HL-60/S4 treated with phorbol 12-myristate 13-acetate at 8.2 ng/mL for 4 days and 3 days (cell line): ENCODE measurements around the gene CHRDL2.

Source experiments
- in situ Hi-C: fragments of 300-500 bp; cut with MboI; formaldehyde crosslinking; loops from 2 replicates; pipeline ENCODE4 v1.15.0; 2022; ENCODE audit warnings: low sequenced_read_pairs

Gene CHRDL2

GRCh38 chr11:74717221-74717969 is 13.8 kb downstream of the CHRDL2 start:
- in situ Hi-C loops = no loop called here

GRCh38 chr11:74714904-74715303 is 16.3 kb downstream of the CHRDL2 start:
- in situ Hi-C loops = no loop called here

- in situ Hi-C loops = no loop called here
Measured at GRCh38 chr11:74713686-74714085, 17.5 kb downstream of the CHRDL2 start.

GRCh38 chr11:74710281-74710938 is 20.8 kb downstream of the CHRDL2 start:
- in situ Hi-C loops = no loop called here

- in situ Hi-C loops = no loop called here
Measured at GRCh38 chr11:74709175-74709574, 22.1 kb downstream of the CHRDL2 start.

- in situ Hi-C loops = no loop called here
Measured at GRCh38 chr11:74707602-74708510, 23.4 kb downstream of the CHRDL2 start.

GRCh38 chr11:74707182-74707581 is 24.0 kb downstream of the CHRDL2 start:
- in situ Hi-C loops = no loop called here

GRCh38 chr11:74703211-74703610 is 28.0 kb downstream of the CHRDL2 start:
- in situ Hi-C loops = no loop called here

GRCh38 chr11:74702383-74703007 is 28.7 kb downstream of the CHRDL2 start:
- in situ Hi-C loops = no loop called here

GRCh38 chr11:74701351-74701750 is 29.9 kb downstream of the CHRDL2 start:
- in situ Hi-C loops = no loop called here

- in situ Hi-C loops = no loop called here
Measured at GRCh38 chr11:74699615-74700396, 31.4 kb downstream of the CHRDL2 start.

GRCh38 chr11:74697722-74698121 is 33.5 kb downstream of the CHRDL2 start:
- in situ Hi-C loops = no loop called here

- in situ Hi-C loops = no loop called here
Measured at GRCh38 chr11:74696939-74697675, 34.1 kb downstream of the CHRDL2 start.

- in situ Hi-C loops = no loop called here
Measured at GRCh38 chr11:74696500-74696899, 34.7 kb downstream of the CHRDL2 start.

GRCh38 chr11:74695705-74696280 is 35.4 kb downstream of the CHRDL2 start:
- in situ Hi-C loops = no loop called here

GRCh38 chr11:74694136-74694930 is 36.9 kb downstream of the CHRDL2 start:
- in situ Hi-C loops = no loop called here

- in situ Hi-C loops = no loop called here
Measured at GRCh38 chr11:74693531-74693930, 37.7 kb downstream of the CHRDL2 start.

GRCh38 chr11:74691755-74692154 is 39.5 kb downstream of the CHRDL2 start:
- in situ Hi-C loops = no loop called here
